Activated naive CD8-positive, alpha-beta T cell treated with anti-CD3 and anti-CD28 coated beads, Interleukin-2, amount 50 U/mL, for 24 hours (primary cell): Measurements from ENCODE around the gene MYLK3.
"Not testable (repeated sequence)": the region's sequence is repeated elsewhere in the genome, so short reads cannot be mapped to it uniquely, and the experiment has no call there.

ENCODE experiments used
- ATAC-seq: fragments of 150-1000 bp; cut with Tn5 transposase; one replicate; pipeline ENCODE4 v1.10.0; 2021
- DNase-seq: peaks from one replicate; pipeline ENCODE4 v3.0.0; 2021
- H3K27ac Mint-ChIP-seq: one replicate; pipeline ENCODE4 v1.8.0; 2021; ENCODE audit warnings: mild to moderate bottlenecking, mixed read lengths
- H3K27me3 Mint-ChIP-seq: one replicate; pipeline ENCODE4 v1.8.0; 2021; ENCODE audit warnings: mixed read lengths
- H3K36me3 Mint-ChIP-seq: one replicate; pipeline ENCODE4 v1.8.0; 2021; ENCODE audit warnings: low read depth, mixed read lengths
- H3K4me1 Mint-ChIP-seq: one replicate; pipeline ENCODE4 v1.8.0; 2021; ENCODE audit warnings: mixed read lengths
- H3K4me3 Mint-ChIP-seq: one replicate; pipeline ENCODE4 v1.8.0; 2021; ENCODE audit warnings: mild to moderate bottlenecking, moderate library complexity, mixed read lengths
- H3K9me3 Mint-ChIP-seq: one replicate; pipeline ENCODE4 v1.8.0; 2021; ENCODE audit warnings: mixed read lengths

Gene MYLK3

DNA sequence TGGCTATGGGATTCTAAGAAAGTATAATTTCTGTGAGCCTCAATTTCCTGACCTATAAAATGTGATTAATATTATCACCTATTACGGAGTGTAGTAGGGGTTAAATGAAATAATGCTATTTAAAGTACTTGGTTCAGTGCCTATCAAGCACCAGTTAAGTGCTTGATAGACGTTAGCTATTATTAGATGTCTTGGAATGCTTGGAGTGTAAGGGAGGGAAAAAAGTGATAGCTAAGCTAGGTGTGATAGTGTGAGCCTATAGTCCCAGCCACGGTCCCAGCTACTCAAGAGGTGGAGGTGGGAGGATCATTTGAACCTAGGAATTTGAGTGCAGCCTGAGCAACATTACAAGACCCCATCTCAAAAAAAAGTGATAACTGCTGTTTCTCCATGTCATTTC lies 51.2 kb downstream of the MYLK3 start:
- no peaks in the 10 kb centered on the region for H3K27me3 Mint-ChIP-seq
- no peak overlapping the region for H3K27ac Mint-ChIP-seq
- no peak for DNase-seq
- peaks cover 50% of the 10 kb centered on the region for H3K36me3 Mint-ChIP-seq
- no peak for ATAC-seq
- H3K4me1 Mint-ChIP-seq = no peaks in the 10 kb centered on the region
- no peak overlapping the region for H3K4me3 Mint-ChIP-seq
- no peaks in the 10 kb centered on the region for H3K9me3 Mint-ChIP-seq

DNA sequence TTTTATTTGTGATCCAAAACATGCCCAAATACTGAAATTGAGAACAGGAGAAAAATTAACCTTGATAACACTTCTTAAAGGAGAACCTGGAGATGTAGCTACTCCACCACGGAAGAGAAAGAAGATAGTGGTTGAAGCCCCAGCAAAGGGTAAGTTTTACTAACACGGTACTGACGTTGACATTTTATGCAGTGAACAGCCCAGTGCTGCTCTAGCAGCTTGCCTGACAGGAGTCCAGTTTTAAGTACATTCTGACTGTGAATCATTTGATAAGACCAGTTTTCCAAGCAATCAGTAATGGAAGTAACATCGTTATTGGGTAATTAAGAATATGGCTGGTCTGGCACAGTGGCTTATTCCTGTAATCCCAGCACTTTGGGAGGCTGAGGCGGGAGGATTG lies 52.2 kb downstream of the MYLK3 start:
- H3K4me1 Mint-ChIP-seq = no peaks in the 10 kb centered on the region

DNA sequence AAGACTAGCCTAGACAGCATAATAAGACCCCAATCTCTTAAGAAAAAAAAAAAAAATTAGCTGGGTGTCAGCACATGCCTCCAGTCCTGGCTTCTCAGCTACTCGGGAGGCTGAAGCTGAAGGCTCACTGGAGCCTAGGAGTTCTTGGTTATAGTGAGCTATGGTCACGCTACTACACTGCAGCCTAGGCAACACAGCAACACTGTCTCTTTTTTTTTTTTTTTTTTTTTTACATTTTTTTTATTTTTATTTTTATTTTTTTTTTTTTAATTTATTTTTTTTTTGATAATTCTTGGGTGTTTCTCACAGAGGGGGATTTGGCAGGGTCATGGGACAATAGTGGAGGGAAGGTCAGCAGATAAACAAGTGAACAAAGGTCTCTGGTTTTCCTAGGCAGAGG lies 54.5 kb downstream of the MYLK3 start:
- H3K9me3 Mint-ChIP-seq = no peaks in the 10 kb centered on the region
- no peak overlapping the region for H3K4me3 Mint-ChIP-seq
- no peaks in the 10 kb centered on the region for H3K4me1 Mint-ChIP-seq
- H3K27me3 Mint-ChIP-seq = no peaks in the 10 kb centered on the region
- ATAC-seq (no peak), DNase-seq (no peak)
- peaks cover 55% of the 10 kb centered on the region for H3K36me3 Mint-ChIP-seq
- H3K27ac Mint-ChIP-seq = no peak overlapping the region

More for the DNA sequence above, 52.2 kb downstream of the MYLK3 start:
- ATAC-seq = no peak
- H3K36me3 Mint-ChIP-seq = peaks cover 57% of the 10 kb centered on the region
- H3K9me3 Mint-ChIP-seq = no peaks in the 10 kb centered on the region
- no peak for DNase-seq
- no peaks in the 10 kb centered on the region for H3K27me3 Mint-ChIP-seq
- no peak overlapping the region for H3K27ac Mint-ChIP-seq
- H3K4me3 Mint-ChIP-seq = no peak overlapping the region

DNA sequence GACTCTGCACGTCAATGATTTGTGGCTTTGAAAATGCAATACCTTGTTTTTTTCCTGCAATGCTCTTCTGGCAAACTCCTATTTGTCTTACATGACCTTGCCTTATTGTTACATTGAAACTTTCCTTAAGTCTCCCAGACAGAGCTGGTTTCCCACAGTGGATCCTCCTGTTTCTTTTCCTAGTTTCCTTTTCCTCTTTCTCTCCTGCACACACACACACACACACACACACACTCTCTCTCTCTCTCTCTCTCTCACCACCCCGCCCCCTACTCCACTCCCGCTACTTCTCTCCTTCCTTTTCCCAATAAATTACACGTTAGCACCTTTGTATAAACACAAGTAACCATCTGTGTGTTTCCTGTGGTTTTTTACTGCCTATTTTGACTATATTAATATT lies 56.4 kb downstream of the MYLK3 start:
- H3K27ac Mint-ChIP-seq = no peak overlapping the region
- H3K4me1 Mint-ChIP-seq = peaks cover 16% of the 10 kb centered on the region
- no peaks in the 10 kb centered on the region for H3K27me3 Mint-ChIP-seq
- DNase-seq (no peak), ATAC-seq (no peak)
- no peaks in the 10 kb centered on the region for H3K9me3 Mint-ChIP-seq
- H3K4me3 Mint-ChIP-seq = no peak overlapping the region
- H3K36me3 Mint-ChIP-seq = peaks cover 45% of the 10 kb centered on the region

DNA sequence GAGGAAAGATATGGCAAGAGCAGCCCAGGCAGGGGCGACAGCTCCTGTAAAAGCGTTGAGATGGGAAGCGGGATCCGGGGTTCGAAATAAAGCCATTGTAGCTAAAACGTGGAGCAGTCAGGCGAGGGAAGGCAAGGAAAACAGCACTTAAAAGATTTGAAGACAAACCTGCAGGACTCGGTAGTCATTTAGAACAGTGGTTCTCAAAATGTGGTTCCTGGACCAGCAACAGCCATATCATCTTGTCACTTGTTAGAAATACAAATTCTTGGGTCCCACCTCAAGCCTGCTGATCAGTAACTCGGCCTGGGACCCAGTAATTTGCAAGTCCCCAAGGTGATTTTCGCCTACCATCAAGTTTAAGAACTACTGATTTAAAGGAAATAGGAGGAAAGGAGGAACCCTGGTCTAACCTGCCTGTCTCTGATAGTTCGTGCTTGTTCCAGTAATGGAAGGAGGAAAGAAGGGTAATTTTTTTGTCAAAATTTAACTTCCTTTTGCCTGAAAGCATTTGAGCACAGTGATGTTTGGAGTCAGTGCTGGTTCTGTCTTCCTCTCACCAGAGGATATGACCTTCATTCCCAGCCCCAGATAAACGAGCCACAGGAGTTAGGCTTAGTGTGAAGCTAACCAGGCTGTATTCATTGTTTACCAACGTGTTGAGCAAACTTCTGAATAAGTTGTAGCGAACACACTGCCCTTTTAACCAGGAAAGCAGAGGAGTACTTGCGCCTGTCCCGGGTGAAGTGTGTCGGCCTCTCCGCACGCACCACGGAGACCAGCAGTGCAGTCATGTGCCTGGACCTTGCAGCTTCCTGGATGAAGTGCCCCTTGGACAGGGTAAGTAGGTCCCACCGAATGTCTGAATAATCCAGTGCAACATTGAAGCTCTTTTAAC lies 57.6 kb downstream of the MYLK3 start:
- Mint-ChIP-seq H3K27me3 (no peaks in the 10 kb centered on the region), H3K4me1 (peaks cover 24% of the 10 kb centered on the region), H3K9me3 (no peaks in the 10 kb centered on the region), H3K27ac (no peak overlapping the region), H3K4me3 (no peak overlapping the region), H3K36me3 (peaks cover 36% of the 10 kb centered on the region)
- ATAC-seq = no peak
- no peak for DNase-seq

DNA sequence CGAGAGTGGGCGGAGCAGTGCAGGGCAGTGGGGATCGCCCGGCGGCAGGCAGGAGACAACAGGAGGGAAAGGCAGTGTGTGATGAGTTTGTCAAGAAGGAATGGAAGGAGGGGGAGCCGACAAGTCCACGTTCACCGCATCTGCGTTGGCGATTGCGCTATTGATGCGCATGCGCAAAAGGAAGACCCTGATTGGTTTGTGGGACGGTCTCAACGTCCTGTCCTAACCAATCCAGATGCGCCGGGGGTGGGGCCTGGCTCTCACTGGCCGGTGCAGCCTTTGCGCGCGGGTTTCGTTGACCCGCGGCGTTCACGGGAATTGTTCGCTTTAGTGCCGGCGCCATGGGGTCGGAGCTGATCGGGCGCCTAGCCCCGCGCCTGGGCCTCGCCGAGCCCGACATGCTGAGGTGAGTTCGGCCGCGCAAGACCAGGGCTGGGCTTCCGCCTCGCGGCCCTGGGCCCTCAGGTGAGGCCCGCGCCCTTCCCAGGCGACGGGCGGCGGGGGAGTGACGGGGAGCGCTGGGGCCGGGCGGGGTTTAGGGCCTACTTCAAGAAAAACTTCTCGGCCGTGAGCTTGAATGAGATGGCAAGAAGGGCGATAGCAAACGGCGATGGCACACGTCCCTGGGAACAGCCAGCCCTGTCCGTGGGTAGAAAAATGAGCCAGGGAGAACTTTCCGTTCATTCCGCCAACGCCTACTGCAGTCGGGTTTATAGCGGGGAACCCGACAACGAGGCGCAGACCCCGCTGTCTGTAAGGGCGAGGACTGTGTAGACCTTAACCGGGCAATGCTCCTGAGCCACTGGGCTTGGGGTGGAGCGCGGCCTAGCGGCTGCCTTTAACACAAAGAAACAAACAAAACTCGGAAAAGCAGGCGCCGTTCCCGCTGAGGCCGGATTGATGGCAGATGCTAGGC lies 58.5 kb downstream of the MYLK3 start, which contains the start of gene ORC6:
TSS of gene ORC6 (plus strand) at position 295 of the 916 bp plus-strand sequence. CDS start at position 342, 47 bp downstream.
- no peak within 1 kb of the TSS for H3K4me3 Mint-ChIP-seq
- no peak within 1 kb of the TSS for H3K27ac Mint-ChIP-seq

DNA sequence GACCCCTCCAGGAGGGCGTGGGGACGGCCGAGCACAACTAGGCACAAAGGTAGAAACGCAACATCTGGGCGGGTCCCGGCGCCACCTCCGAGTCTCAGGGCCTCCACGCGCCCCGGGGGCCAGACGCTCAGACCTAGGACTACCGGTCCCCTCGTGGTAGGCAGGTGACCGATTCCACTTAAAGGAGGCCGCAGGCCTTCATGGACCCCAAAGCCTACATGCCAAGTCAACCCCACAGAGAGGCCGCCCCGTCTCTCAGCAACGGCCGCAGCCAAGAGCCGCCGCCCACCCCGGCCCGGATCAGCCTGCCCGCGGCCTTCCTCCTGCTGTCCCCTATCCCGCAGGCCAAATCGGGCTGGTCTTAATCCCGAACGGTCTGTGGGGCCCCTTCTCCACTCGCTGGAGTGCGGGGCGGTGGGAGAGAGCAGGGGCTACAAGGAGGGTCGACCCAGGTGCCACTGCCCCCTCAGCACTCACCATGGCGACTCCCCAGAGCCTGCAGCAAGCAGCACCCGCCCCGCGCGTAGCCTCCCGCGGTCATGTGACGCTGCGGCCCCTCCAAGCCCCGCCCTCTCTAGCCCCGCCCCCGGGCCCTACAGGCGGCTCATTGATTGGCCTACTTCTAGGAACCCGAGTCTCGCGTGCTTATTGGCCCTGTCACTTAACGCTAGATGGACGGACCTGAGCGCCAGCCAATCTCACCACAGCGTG lies 59.3 kb downstream of the MYLK3 start, which contains the start of gene VPS35:
TSS of gene VPS35 (minus strand) at position 525 of the 711 bp plus-strand sequence. CDS start at position 480, 45 bp downstream.
- Mint-ChIP-seq H3K4me1 (peaks cover 34% of the 10 kb centered on the region), H3K4me3 (no peak within 1 kb of the TSS), H3K27me3 (no peaks in the 10 kb centered on the region), H3K9me3 (no peaks in the 10 kb centered on the region), H3K27ac (no peak within 1 kb of the TSS), H3K36me3 (peaks cover 26% of the 10 kb centered on the region)
- peak; percentile 92 for ATAC-seq
- DNase-seq = peak; percentile 100

More for the DNA sequence above, 58.5 kb downstream of the MYLK3 start, which contains the start of gene ORC6:
- Mint-ChIP-seq H3K36me3 (peaks cover 28% of the 10 kb centered on the region), H3K9me3 (no peaks in the 10 kb centered on the region), H3K4me1 (peaks cover 30% of the 10 kb centered on the region), H3K27me3 (no peaks in the 10 kb centered on the region)
- peak; percentile 87 for ATAC-seq
- DNase-seq = peak; percentile 97

DNA sequence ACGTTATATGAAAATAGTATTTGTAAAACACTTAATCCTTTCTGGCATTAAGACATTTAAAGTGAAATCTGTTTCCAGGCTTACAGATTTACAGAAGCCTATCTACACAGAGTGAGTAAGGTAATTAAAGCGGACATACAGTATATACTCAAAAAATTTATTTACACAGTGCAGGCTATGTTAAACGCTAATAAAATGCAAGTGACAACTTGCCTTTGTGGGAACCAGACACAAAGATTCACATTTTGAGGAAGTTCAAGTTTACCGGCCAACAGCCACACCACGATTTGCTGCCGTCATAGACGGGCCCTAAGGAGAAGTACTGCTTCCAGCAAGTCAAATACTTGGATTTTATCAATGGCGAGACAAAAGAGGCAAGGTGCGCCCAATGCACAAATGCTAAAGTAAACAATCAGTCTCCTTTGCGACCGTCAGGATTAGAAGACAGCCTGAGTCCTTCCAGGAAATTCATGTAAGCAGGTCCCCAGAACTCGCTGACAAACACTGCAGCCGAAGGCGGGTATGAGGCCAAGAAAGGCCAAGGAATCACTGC lies 60.0 kb downstream of the MYLK3 start:
- H3K4me3 Mint-ChIP-seq = no peak overlapping the region
- no peaks in the 10 kb centered on the region for H3K27me3 Mint-ChIP-seq
- peaks cover 23% of the 10 kb centered on the region for H3K36me3 Mint-ChIP-seq
- no peak for DNase-seq
- no peak for ATAC-seq
- H3K27ac Mint-ChIP-seq = no peak overlapping the region
- peaks cover 38% of the 10 kb centered on the region for H3K4me1 Mint-ChIP-seq
- no peaks in the 10 kb centered on the region for H3K9me3 Mint-ChIP-seq

DNA sequence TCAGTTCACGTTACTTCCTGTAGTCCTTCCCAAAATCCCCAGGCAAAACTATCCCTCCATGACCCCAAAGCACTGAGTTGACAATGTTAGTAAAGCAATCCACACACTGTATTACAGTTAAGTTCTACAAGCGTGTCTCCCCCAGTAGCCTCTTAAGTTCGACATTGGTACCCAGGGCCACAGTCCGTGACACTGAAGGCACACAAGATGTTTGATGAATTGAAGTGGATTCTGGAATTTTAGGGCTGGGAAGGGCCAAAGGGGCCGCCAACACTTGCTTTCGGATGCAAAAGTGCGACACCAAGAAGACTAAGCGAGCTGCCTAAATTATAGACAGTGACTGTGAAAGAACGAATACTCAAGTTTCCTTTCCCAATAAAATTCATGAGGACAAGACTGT lies 60.7 kb downstream of the MYLK3 start:
- Mint-ChIP-seq H3K36me3 (peaks cover 19% of the 10 kb centered on the region), H3K9me3 (no peaks in the 10 kb centered on the region), H3K27me3 (no peaks in the 10 kb centered on the region), H3K4me3 (no peak overlapping the region), H3K4me1 (peaks cover 40% of the 10 kb centered on the region), H3K27ac (no peak overlapping the region)
- ATAC-seq (no peak), DNase-seq (no peak)

DNA sequence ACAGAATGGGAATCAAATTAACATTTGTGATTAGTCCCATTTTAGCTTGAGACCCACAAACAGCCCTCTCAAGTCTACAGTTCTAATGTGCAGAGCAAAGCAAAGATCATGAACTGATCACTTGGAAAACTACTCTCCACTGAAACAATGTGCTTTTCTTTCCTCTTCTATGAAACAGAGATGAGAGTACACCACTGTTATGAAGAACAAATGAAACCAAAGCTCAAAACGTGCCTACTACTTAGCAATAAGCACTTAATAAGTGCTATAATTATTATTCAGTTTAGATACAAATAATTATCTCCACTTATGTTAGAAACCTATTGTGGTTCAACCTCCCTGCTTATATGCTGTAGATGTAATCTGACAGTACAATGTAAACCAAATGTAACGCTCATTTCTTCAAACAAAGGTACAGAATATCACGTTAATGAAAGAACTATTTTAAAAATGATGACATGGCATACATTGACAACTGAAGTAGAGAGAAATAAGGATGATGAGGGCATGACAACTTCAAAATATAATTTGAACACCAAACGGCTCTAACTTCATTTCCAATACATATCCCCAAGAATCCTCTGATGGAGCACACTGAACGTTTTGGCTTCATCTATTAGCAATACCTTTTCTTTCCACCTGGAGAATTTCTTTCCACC lies 61.2 kb downstream of the MYLK3 start:
- Mint-ChIP-seq H3K4me3 (no peak overlapping the region), H3K27ac (no peak overlapping the region), H3K36me3 (peaks cover 14% of the 10 kb centered on the region), H3K4me1 (peaks cover 40% of the 10 kb centered on the region), H3K27me3 (no peaks in the 10 kb centered on the region), H3K9me3 (no peaks in the 10 kb centered on the region)
- DNase-seq (no peak), ATAC-seq (no peak)

DNA sequence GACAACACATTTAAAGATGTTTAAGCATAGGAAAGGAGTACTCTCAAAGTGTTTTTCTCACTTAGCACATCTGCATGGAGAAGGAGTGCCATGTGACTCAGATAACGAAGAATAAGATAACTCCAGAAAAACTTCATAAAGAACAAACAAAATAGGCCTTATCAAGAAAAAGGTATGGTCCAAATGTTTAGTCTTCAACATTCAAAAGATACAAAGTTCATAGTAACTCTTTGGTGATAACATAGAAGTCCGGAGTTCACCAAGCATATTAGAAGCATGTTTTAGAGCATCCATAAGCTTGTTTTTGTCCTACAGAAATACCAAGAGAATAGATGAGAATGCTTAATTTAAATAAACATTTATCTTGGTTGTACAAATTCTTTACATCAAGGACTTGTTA lies 66.3 kb downstream of the MYLK3 start:
- peaks cover 25% of the 10 kb centered on the region for H3K36me3 Mint-ChIP-seq
- not testable (repeated sequence) for ATAC-seq

DNA sequence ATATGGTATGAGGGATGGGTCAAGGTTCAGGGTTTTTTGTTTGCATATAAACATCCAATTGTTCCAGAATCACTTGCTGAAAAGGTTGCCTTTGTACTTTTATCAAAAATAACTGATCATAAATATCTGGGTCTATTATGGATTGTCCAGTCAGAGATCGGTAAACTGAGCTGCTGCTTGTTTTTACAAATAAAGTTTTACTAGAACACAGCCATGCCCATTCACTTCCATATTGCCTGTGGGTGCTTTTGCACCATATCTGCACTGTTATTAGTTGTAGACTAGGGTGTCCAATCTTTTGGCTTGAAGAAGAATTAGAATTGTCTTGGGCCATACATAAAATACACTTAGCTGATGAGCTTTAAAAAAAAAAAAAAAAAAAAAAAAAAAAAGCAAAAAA lies 70.2 kb downstream of the MYLK3 start:
- not testable (repeated sequence) for H3K4me3 Mint-ChIP-seq, H3K27ac Mint-ChIP-seq, ATAC-seq, DNase-seq, H3K9me3 Mint-ChIP-seq, H3K27me3 Mint-ChIP-seq, H3K4me1 Mint-ChIP-seq
- H3K36me3 Mint-ChIP-seq = peaks cover 46% of the 10 kb centered on the region

More for the DNA sequence above, 66.3 kb downstream of the MYLK3 start:
- H3K27me3 Mint-ChIP-seq, DNase-seq, H3K4me3 Mint-ChIP-seq, H3K9me3 Mint-ChIP-seq, H3K27ac Mint-ChIP-seq: not testable (repeated sequence)
- peaks cover 25% of the 10 kb centered on the region for H3K4me1 Mint-ChIP-seq

DNA sequence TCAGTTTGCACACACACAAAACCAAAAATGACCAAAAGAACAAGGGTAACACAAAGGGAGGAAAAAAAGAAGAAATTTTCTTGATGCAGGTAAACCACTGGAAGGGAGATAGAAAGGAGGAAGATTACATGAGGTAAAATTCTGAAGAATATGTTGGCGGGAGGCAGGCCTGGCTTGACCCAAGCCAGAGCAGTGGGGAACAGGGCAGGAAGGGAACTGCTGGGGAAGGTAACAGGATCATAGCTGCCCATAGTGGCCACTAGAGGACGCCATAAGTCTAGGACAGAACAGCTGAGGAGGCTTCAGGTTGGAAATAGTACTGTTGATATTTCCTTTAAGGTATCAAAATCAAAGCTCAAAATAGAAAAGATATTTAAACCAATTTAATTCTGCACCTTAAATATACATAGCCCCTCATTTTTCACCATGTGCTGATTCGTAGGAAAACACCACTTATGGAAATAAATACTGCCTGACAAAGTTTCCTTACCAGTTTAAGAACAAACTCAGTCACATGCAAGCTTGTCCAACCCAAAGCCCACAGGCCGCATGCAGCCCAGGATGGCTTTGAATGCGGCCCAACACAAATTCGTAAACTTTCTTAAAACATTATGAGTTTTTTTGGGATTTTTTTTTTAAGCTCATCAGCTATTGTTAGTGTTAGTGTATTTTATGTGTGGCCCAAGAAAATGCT lies 74.7 kb downstream of the MYLK3 start:
- H3K4me1 Mint-ChIP-seq = no peaks in the 10 kb centered on the region
- no peaks in the 10 kb centered on the region for H3K9me3 Mint-ChIP-seq
- peak; percentile 85 for ATAC-seq
- H3K27ac Mint-ChIP-seq = no peak overlapping the region
- no peak overlapping the region for H3K4me3 Mint-ChIP-seq
- peaks cover 45% of the 10 kb centered on the region for H3K36me3 Mint-ChIP-seq
- DNase-seq = peak; percentile 34
- no peaks in the 10 kb centered on the region for H3K27me3 Mint-ChIP-seq
